Mesothelial cell of epicardium (in vitro differentiated cells): ENCODE data around the gene GALNS. TPM values are rescaled to one million over a fixed set of nuclear protein-coding genes. Genes with fewer than 3 reads are reported as not detected.
A peak's percentile ranks its signal among the peaks of the same experiment; 100 is the strongest.

Source experiments
- DNase-seq, 2 experiments: peaks; one replicate each; pipeline ENCODE4 v3.0.0; 2021; ENCODE audit warnings: low spot score in 2 of 2; ENCODE audit not compliant: unreplicated experiment in 2 of 2
- H3K27ac Mint-ChIP-seq: 2 replicates; pipeline ENCODE4 v1.8.0; 2021; ENCODE audit warnings: mixed read lengths
- H3K27me3 Mint-ChIP-seq: 2 replicates; pipeline ENCODE4 v1.8.0; 2021; ENCODE audit warnings: low read depth, mixed read lengths
- H3K36me3 Mint-ChIP-seq: 2 replicates; pipeline ENCODE4 v1.8.0; 2021; ENCODE audit warnings: mixed read lengths
- H3K4me1 Mint-ChIP-seq: 2 replicates; pipeline ENCODE4 v1.8.0; 2021; ENCODE audit warnings: mixed read lengths
- H3K4me3 Mint-ChIP-seq: 2 replicates; pipeline ENCODE4 v1.8.0; 2021; ENCODE audit warnings: mild to moderate bottlenecking, moderate library complexity, mixed read lengths
- H3K9me3 Mint-ChIP-seq: 2 replicates; pipeline ENCODE4 v1.8.0; 2021; ENCODE audit warnings: mixed read lengths
- CTCF ChIP-seq: fragments of 200-600 bp; sonication (generic); IDR thresholded peaks from one replicate; pipeline ENCODE4 v1.5.0; 2021; ENCODE audit warnings: antibody characterized with exemption; ENCODE audit not compliant: unreplicated experiment
- total RNA-seq: library from RNA; stranded (reverse); gene quantifications from 3 replicates; pipeline ENCODE4 v1.2.1, GENCODE V29; 2021

Gene GALNS
- total RNA-seq, 1 donor from 2014 or later = 42.4 TPM

GRCh38 chr16:88886845-88887521, 30.2 kb upstream of the GALNS start:
- H3K36me3 Mint-ChIP-seq = peaks cover 10% of the 10 kb centered on the region
- H3K27ac Mint-ChIP-seq = peak overlapping the region; percentile 41
- H3K4me3 Mint-ChIP-seq = no peak overlapping the region
- no peaks in the 10 kb centered on the region for H3K4me1 Mint-ChIP-seq
- no peak for DNase-seq
- H3K27me3 Mint-ChIP-seq = no peaks in the 10 kb centered on the region
- TF ChIP-seq CTCF = no peak
- H3K9me3 Mint-ChIP-seq = no peaks in the 10 kb centered on the region

GRCh38 chr16:88886420-88886844, 29.7 kb upstream of the GALNS start:
- peaks cover 9% of the 10 kb centered on the region for H3K36me3 Mint-ChIP-seq

GRCh38 chr16:88885693-88886280, 29.0 kb upstream of the GALNS start:
- DNase-seq = no peak
- no peak for TF ChIP-seq CTCF
- H3K27ac Mint-ChIP-seq = no peak overlapping the region

More at GRCh38 chr16:88886420-88886844, 29.7 kb upstream of the GALNS start:
- Mint-ChIP-seq H3K27ac (no peak overlapping the region), H3K27me3 (no peaks in the 10 kb centered on the region), H3K4me3 (no peak overlapping the region), H3K9me3 (no peaks in the 10 kb centered on the region), H3K4me1 (no peaks in the 10 kb centered on the region)
- no peak for TF ChIP-seq CTCF
- DNase-seq = no peak

GRCh38 chr16:88884569-88885271, 28.0 kb upstream of the GALNS start:
- H3K27me3 Mint-ChIP-seq = no peaks in the 10 kb centered on the region
- H3K36me3 Mint-ChIP-seq = no peaks in the 10 kb centered on the region
- no peak overlapping the region for H3K27ac Mint-ChIP-seq
- TF ChIP-seq CTCF = no peak
- no peak for DNase-seq
- H3K9me3 Mint-ChIP-seq = no peaks in the 10 kb centered on the region
- peaks cover 9% of the 10 kb centered on the region for H3K4me1 Mint-ChIP-seq
- H3K4me3 Mint-ChIP-seq = no peak overlapping the region

More at GRCh38 chr16:88885693-88886280, 29.0 kb upstream of the GALNS start:
- no peaks in the 10 kb centered on the region for H3K27me3 Mint-ChIP-seq
- H3K4me1 Mint-ChIP-seq = no peaks in the 10 kb centered on the region
- no peaks in the 10 kb centered on the region for H3K9me3 Mint-ChIP-seq
- peaks cover 4% of the 10 kb centered on the region for H3K36me3 Mint-ChIP-seq
- H3K4me3 Mint-ChIP-seq = no peak overlapping the region

GRCh38 chr16:88883946-88884345, 27.2 kb upstream of the GALNS start:
- Mint-ChIP-seq H3K4me1 (peaks cover 9% of the 10 kb centered on the region), H3K9me3 (no peaks in the 10 kb centered on the region), H3K27me3 (no peaks in the 10 kb centered on the region), H3K36me3 (no peaks in the 10 kb centered on the region), H3K4me3 (no peak overlapping the region), H3K27ac (no peak overlapping the region)
- no peak for DNase-seq
- no peak for TF ChIP-seq CTCF
